Duodenal mucosa (tissue), 2 donors: ENCODE results near the gene SH3TC1.

Source experiments
- H3K27ac ChIP-seq: one replicate; pipeline ENCODE4 v1.7.0; 2013; ENCODE audit warnings: low read depth, low read length
- H3K27me3 ChIP-seq, 2 donors: one replicate each; pipeline ENCODE4 v1.7.0; 2013; ENCODE audit warnings: low read length in 2 of 2, control low read depth in 1 of 2; ENCODE audit not compliant: insufficient read depth in 2 of 2, control insufficient read depth in 1 of 2
- H3K36me3 ChIP-seq, 2 donors: one replicate each; pipeline ENCODE4 v1.7.0; 2013; ENCODE audit warnings: low read length in 2 of 2, control low read depth in 1 of 2; ENCODE audit not compliant: insufficient read depth in 2 of 2, control insufficient read depth in 1 of 2
- H3K4me1 ChIP-seq, 2 donors: one replicate each; pipeline ENCODE4 v1.7.0; 2013; ENCODE audit warnings: low read length in 2 of 2, control low read depth in 1 of 2; ENCODE audit not compliant: insufficient read depth in 2 of 2, control insufficient read depth in 1 of 2
- H3K4me3 ChIP-seq, 2 donors: one replicate each; pipeline ENCODE4 v1.7.0; 2013; ENCODE audit warnings: low read length in 2 of 2, low read depth in 1 of 2
- H3K9ac ChIP-seq, 2 donors: one replicate each; pipeline ENCODE4 v1.7.0; 2013; ENCODE audit warnings: low read length in 2 of 2, low read depth in 1 of 2
- H3K9me3 ChIP-seq, 2 donors: one replicate each; pipeline ENCODE4 v1.7.0; 2013; ENCODE audit warnings: low read length in 2 of 2, control low read depth in 1 of 2; ENCODE audit not compliant: control insufficient read depth in 1 of 2

The SH3TC1 gene

GRCh38 chr4:8220661-8221450, 21.8 kb downstream of the SH3TC1 start:
- Histone ChIP-seq H3K4me1 (peaks cover 0 to 10% of the 10 kb centered on the region in 2 donors), H3K9ac (no peak overlapping the region), H3K4me3 (no peak overlapping the region), H3K27ac (no peak overlapping the region), H3K36me3 (peaks cover 0 to 23% of the 10 kb centered on the region in 2 donors), H3K27me3 (no peaks in the 10 kb centered on the region), H3K9me3 (no peaks in the 10 kb centered on the region)

- Histone ChIP-seq H3K4me3 (no peak overlapping the region), H3K27me3 (no peaks in the 10 kb centered on the region), H3K36me3 (peaks cover 0 to 18% of the 10 kb centered on the region in 2 donors), H3K4me1 (peaks cover 0 to 10% of the 10 kb centered on the region in 2 donors), H3K9me3 (no peaks in the 10 kb centered on the region), H3K27ac (no peak overlapping the region), H3K9ac (no peak overlapping the region)
Observed at GRCh38 chr4:8221476-8221875, 22.4 kb downstream of the SH3TC1 start.

GRCh38 chr4:8221985-8222384, 22.9 kb downstream of the SH3TC1 start:
- Histone ChIP-seq H3K27ac (no peak overlapping the region), H3K27me3 (no peaks in the 10 kb centered on the region), H3K4me1 (peaks cover 0 to 10% of the 10 kb centered on the region in 2 donors), H3K4me3 (no peak overlapping the region), H3K36me3 (peaks cover 0 to 18% of the 10 kb centered on the region in 2 donors), H3K9me3 (no peaks in the 10 kb centered on the region), H3K9ac (no peak overlapping the region)

GRCh38 chr4:8222609-8223388, 23.7 kb downstream of the SH3TC1 start:
- Histone ChIP-seq H3K36me3 (peaks cover 0 to 15% of the 10 kb centered on the region in 2 donors), H3K9ac (no peak overlapping the region), H3K4me1 (peaks cover under 1 to 10% of the 10 kb centered on the region in 2 donors)

GRCh38 chr4:8224267-8224974, 25.3 kb downstream of the SH3TC1 start:
- H3K9me3 ChIP-seq, result no peaks in the 10 kb centered on the region
- peaks cover 14 to 23% of the 10 kb centered on the region in 2 donors for H3K4me1 ChIP-seq
- H3K9ac ChIP-seq, result no peak overlapping the region
- H3K36me3 ChIP-seq, result peaks cover 0 to 15% of the 10 kb centered on the region in 2 donors
- H3K27me3 ChIP-seq, result no peaks in the 10 kb centered on the region
- H3K27ac ChIP-seq, result no peak overlapping the region
- H3K4me3 ChIP-seq, result no peak overlapping the region

More at GRCh38 chr4:8222609-8223388, 23.7 kb downstream of the SH3TC1 start:
- Histone ChIP-seq H3K4me3 (no peak overlapping the region), H3K9me3 (no peaks in the 10 kb centered on the region), H3K27me3 (no peaks in the 10 kb centered on the region), H3K27ac (no peak overlapping the region)

- Histone ChIP-seq H3K9ac (no peak overlapping the region), H3K4me1 (peaks cover 14 to 25% of the 10 kb centered on the region in 2 donors), H3K4me3 (no peak overlapping the region), H3K36me3 (peaks cover 0 to 12% of the 10 kb centered on the region in 2 donors), H3K27me3 (no peaks in the 10 kb centered on the region), H3K9me3 (no peaks in the 10 kb centered on the region), H3K27ac (no peak overlapping the region)
Observed at GRCh38 chr4:8224975-8225625, 26.0 kb downstream of the SH3TC1 start.

GRCh38 chr4:8225706-8226443, 26.8 kb downstream of the SH3TC1 start:
- Histone ChIP-seq H3K27me3 (no peaks in the 10 kb centered on the region), H3K36me3 (peaks cover 0 to 12% of the 10 kb centered on the region in 2 donors), H3K27ac (no peak overlapping the region), H3K9me3 (no peaks in the 10 kb centered on the region), H3K9ac (no peak overlapping the region), H3K4me3 (no peak overlapping the region), H3K4me1 (peaks cover 14 to 21% of the 10 kb centered on the region in 2 donors)

- Histone ChIP-seq H3K4me1 (peaks cover 14 to 16% of the 10 kb centered on the region in 2 donors), H3K4me3 (no peak overlapping the region), H3K27ac (no peak overlapping the region), H3K36me3 (peaks cover 0 to 12% of the 10 kb centered on the region in 2 donors), H3K27me3 (no peaks in the 10 kb centered on the region), H3K9ac (no peak overlapping the region), H3K9me3 (no peaks in the 10 kb centered on the region)
Observed at GRCh38 chr4:8227201-8227770, 28.2 kb downstream of the SH3TC1 start.

- Histone ChIP-seq H3K4me1 (peaks cover 14 to 16% of the 10 kb centered on the region in 2 donors), H3K4me3 (no peak overlapping the region), H3K36me3 (peaks cover 0 to 12% of the 10 kb centered on the region in 2 donors), H3K27me3 (no peaks in the 10 kb centered on the region), H3K9ac (no peak overlapping the region), H3K27ac (no peak overlapping the region), H3K9me3 (no peaks in the 10 kb centered on the region)
Observed at GRCh38 chr4:8227771-8228318, 28.8 kb downstream of the SH3TC1 start.
